Activated naive CD4-positive, alpha-beta T cell treated with anti-CD3 and anti-CD28 coated beads, Interleukin-2, amount 10 ng/mL, durations not matched to agents 7 days and 5 days (primary cell): ENCODE measurements around the gene NAA50.

ENCODE experiments used
- CTCF ChIA-PET: fragments of 350-600 bp; sonication (Branson Sonifier 250); formaldehyde crosslinking; loops from one replicate; lab custom pipeline; 2021; ENCODE audit warnings: antibody characterized with exemption; lab: Charles Lee
- DNase-seq: peaks from one replicate; pipeline ENCODE4 v3.0.0-alpha.2; 2020
- H3K27ac Mint-ChIP-seq: one replicate; pipeline ENCODE4 v1.8.0; 2021; ENCODE audit warnings: mild to moderate bottlenecking, moderate library complexity, mixed read lengths
- H3K27me3 Mint-ChIP-seq: one replicate; pipeline ENCODE4 v1.8.0; 2021; ENCODE audit warnings: mild to moderate bottlenecking, mixed read lengths
- H3K36me3 Mint-ChIP-seq: one replicate; pipeline ENCODE4 v1.8.0; 2021; ENCODE audit warnings: mixed read lengths
- H3K4me1 Mint-ChIP-seq: one replicate; pipeline ENCODE4 v1.8.0; 2021; ENCODE audit warnings: mixed read lengths
- H3K4me3 Mint-ChIP-seq: one replicate; pipeline ENCODE4 v1.8.0; 2021; ENCODE audit warnings: mild to moderate bottlenecking, moderate library complexity, mixed read lengths
- H3K9me3 Mint-ChIP-seq: one replicate; pipeline ENCODE4 v1.8.0; 2021; ENCODE audit warnings: mixed read lengths

Gene NAA50

DNA sequence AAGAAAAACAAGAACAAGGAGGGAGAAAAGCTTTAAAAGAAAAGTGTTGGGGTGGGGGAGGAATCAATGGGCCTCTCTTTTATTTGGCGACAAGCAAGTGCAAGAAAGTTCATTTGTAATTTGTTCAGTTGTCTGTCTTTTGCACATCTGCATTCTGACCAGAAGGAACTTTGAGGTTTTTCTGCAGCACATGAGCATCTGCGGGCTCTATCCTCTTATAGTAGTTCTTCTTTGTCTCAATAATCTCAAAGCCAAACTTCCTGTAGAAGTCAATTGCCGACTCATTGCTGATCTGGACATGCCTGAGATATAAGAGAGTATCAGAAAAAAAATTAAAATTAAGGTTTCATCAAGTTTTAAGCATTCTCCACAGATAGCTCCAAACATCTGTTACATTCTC is 24.4 kb downstream of the NAA50 start:
- Mint-ChIP-seq H3K4me1 (peaks cover 18% of the 10 kb centered on the region), H3K36me3 (peaks cover 40% of the 10 kb centered on the region), H3K9me3 (no peaks in the 10 kb centered on the region), H3K27ac (peak overlapping the region; percentile 67), H3K4me3 (no peak overlapping the region), H3K27me3 (no peaks in the 10 kb centered on the region)
- no peak for DNase-seq
- CTCF ChIA-PET, result no interaction called here

DNA sequence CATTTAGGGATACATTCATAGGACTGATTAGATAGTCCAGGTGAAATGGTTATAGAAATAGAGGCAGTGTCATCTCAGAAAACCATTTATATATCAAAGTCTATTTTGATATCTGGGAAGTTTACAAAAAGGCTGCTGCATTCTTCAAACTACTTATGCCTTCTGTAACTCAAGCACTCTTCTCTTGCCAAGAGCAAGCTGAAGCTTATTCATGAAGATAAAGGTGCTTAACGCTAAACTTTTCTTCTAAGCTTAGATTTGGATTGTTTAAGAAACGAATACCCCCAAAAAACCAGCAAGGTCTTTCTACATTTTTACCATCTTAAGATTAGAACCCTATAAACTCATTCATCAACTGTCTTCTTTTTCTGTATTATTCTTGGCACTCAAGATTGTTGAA is 26.3 kb downstream of the NAA50 start:
- peaks cover 17% of the 10 kb centered on the region for H3K4me1 Mint-ChIP-seq
- no peak overlapping the region for H3K27ac Mint-ChIP-seq
- CTCF ChIA-PET, result no interaction called here
- no peak for DNase-seq
- no peaks in the 10 kb centered on the region for H3K9me3 Mint-ChIP-seq
- H3K36me3 Mint-ChIP-seq, result peaks cover 40% of the 10 kb centered on the region
- H3K27me3 Mint-ChIP-seq, result no peaks in the 10 kb centered on the region
- H3K4me3 Mint-ChIP-seq, result no peak overlapping the region

DNA sequence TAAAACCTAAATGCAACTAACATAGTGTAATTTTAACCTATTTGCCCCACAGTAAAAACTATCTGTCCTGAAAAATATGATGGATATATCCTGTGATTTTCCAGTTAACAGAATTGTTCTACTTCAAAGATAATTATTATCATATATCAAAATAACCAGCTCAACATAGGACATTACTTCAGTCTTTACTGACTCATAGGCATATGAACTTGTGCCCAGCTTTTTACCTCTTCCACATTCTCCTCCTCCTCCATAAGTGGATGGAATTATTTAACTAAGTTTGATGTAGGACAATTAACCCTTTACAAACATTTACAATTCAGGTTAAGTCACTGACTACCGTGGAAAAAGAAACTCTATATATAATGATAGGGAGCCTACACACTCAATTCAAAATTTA is 26.8 kb downstream of the NAA50 start:
- H3K4me3 Mint-ChIP-seq, result no peak overlapping the region
- no peak overlapping the region for H3K27ac Mint-ChIP-seq
- no peaks in the 10 kb centered on the region for H3K27me3 Mint-ChIP-seq
- peaks cover 14% of the 10 kb centered on the region for H3K4me1 Mint-ChIP-seq
- H3K9me3 Mint-ChIP-seq, result no peaks in the 10 kb centered on the region
- CTCF ChIA-PET, result interaction anchor here (1.4 kb wide), 1 partner anchor 17 kb away, joined by 5 read pairs; no protein-coding TSS in a partner anchor
- peaks cover 35% of the 10 kb centered on the region for H3K36me3 Mint-ChIP-seq
- DNase-seq, result no peak

DNA sequence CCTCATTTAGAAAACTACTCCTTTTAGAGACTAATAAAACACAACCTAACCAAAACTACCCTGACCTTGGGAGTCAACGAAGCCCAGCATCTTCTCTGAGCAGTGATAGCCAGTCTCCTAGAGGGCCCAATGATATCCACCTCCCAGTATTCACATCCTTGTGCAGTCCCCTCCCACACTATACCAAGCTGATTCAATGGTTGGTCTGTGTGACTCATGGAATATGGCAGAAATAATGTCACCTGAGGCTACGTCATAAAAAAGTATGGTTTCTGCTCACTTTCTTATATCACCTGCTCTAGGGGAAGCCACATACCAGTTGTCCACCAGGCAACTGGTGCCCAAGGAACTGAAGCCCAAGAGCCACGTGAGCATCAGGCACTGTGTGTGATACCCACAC is 28.2 kb downstream of the NAA50 start:
- peaks cover 3% of the 10 kb centered on the region for H3K27me3 Mint-ChIP-seq
- no peak for DNase-seq
- no peak overlapping the region for H3K4me3 Mint-ChIP-seq
- CTCF ChIA-PET, result interaction anchor here (1.4 kb wide), 1 partner anchor 19 kb away, joined by 5 read pairs; no protein-coding TSS in a partner anchor
- H3K27ac Mint-ChIP-seq, result no peak overlapping the region
- no peaks in the 10 kb centered on the region for H3K9me3 Mint-ChIP-seq
- peaks cover 25% of the 10 kb centered on the region for H3K36me3 Mint-ChIP-seq
- H3K4me1 Mint-ChIP-seq, result peaks cover 8% of the 10 kb centered on the region

DNA sequence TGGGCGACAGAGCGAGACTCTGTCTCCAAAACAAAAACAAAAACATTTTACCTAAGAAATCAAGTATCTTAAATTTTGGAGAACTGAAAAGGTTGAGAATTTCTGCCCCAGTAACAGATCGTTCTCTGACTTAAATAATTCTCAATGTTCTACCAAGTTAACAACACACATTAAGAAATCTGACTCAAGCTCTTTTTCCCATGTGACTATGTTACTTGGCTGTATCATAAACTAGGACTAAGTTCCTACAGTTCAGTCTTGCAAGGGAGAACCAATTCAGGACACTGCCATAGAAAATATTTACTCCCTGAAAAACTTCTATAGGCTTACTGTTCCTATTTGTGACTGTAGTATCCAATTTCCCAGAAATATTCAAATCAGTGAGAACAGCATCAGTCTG is 28.7 kb downstream of the NAA50 start:
- Mint-ChIP-seq H3K4me3 (no peak overlapping the region), H3K27ac (no peak overlapping the region), H3K4me1 (peaks cover 7% of the 10 kb centered on the region), H3K36me3 (peaks cover 21% of the 10 kb centered on the region), H3K9me3 (no peaks in the 10 kb centered on the region), H3K27me3 (peaks cover 3% of the 10 kb centered on the region)
- DNase-seq, result no peak
- CTCF ChIA-PET, result no interaction called here

DNA sequence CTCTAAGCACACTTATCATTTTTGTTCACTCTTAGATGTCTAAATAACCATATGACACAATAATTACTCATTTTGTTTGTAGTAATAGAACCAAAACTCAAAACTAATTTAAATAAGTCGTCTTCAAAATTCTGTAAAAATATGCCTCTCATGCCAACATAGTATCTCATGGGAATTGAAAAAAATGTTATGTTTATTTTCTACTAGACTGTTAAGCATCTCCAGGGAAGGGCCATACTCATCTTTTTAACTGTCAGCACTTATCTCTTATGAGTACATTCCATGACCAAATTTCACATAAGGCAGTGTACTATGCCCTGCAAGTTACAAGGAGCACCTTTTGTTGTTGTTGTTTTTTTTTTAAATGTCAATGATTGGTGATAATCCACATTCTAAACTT is 31.3 kb downstream of the NAA50 start:
- CTCF ChIA-PET, result no interaction called here
- Mint-ChIP-seq H3K27me3 (peaks cover 6% of the 10 kb centered on the region), H3K36me3 (peaks cover 5% of the 10 kb centered on the region), H3K9me3 (no peaks in the 10 kb centered on the region), H3K4me3 (no peak overlapping the region), H3K27ac (no peak overlapping the region), H3K4me1 (no peaks in the 10 kb centered on the region)
- no peak for DNase-seq

DNA sequence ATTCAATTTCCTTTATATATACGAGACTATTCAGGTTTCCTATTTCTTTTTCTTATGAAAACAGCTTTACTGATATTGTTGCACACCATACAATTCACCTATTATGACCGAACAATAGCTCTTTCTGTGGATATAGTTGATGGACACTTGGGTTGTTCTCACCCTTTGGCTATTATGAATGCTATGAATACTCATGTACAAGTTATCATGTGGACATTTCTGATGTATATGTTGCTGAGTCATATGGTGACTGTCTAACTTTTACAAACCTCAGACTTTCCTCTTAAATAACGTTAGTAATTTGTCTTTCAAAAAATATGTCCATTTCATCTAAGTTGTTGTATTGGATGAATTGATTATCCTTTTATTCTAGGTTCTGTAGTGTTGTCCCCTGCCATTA is 33.9 kb downstream of the NAA50 start:
- CTCF ChIA-PET, result interaction anchor here (1.1 kb wide), 1 partner anchor 18 kb away, joined by 3 read pairs; no protein-coding TSS in a partner anchor
- Mint-ChIP-seq H3K4me1 (no peaks in the 10 kb centered on the region), H3K9me3 (no peaks in the 10 kb centered on the region), H3K4me3 (no peak overlapping the region), H3K36me3 (peaks cover 4% of the 10 kb centered on the region), H3K27ac (no peak overlapping the region), H3K27me3 (peaks cover 20% of the 10 kb centered on the region)
- DNase-seq, result no peak

DNA sequence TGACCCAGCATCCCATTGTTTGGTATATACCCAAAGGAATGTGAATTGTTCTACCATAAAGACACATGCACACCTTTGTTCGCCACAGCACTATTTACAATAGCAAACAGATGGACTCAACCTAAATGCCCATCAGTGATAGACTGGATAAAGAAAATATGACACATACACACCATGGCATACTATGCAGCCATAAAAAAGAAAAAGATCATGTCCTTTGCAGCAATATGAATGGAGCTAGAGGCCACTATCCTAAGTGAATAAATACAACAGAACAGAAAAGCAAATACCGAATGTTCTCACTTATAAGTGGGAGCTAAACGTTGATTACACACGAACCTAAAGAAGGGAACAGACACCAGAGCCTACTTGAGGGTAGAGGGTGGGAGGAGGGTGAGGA is 38.2 kb downstream of the NAA50 start:
- Mint-ChIP-seq H3K4me3 (no peak overlapping the region), H3K4me1 (no peaks in the 10 kb centered on the region), H3K9me3 (no peaks in the 10 kb centered on the region), H3K36me3 (no peaks in the 10 kb centered on the region), H3K27ac (no peak overlapping the region), H3K27me3 (peaks cover 19% of the 10 kb centered on the region)
- CTCF ChIA-PET, result no interaction called here
- no peak for DNase-seq

DNA sequence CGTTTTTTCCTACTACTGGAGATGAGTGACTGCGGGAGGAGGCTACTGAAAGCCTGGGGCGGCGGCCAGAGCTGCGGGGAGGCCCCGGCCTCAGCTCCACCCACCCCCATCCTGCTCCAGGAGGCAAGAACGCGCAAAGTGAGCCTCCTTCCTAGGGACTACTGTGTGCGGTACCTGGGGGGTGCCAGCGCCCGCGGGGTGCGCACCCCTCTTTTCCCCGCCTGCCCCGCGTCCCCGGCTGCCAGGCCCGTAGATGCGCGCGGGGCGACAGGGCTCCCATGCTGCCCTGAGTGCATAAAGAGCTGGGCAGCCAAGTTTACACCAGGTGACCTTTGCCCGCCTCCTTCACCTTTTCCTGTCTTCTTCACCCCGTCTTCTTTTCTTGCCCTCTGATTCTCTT is 47.1 kb downstream of the NAA50 start:
- Mint-ChIP-seq H3K27me3 (no peaks in the 10 kb centered on the region), H3K9me3 (no peaks in the 10 kb centered on the region), H3K4me1 (peaks cover 17% of the 10 kb centered on the region), H3K4me3 (peak overlapping the region; percentile 55), H3K27ac (peak overlapping the region; percentile 47), H3K36me3 (peaks cover 2% of the 10 kb centered on the region)
- CTCF ChIA-PET, result interaction anchor here (0.6 to 1.3 kb wide), 2 partner anchors 25 to 37 kb away, joined by 3 read pairs; no protein-coding TSS in a partner anchor
- peak; percentile 29 for DNase-seq

DNA sequence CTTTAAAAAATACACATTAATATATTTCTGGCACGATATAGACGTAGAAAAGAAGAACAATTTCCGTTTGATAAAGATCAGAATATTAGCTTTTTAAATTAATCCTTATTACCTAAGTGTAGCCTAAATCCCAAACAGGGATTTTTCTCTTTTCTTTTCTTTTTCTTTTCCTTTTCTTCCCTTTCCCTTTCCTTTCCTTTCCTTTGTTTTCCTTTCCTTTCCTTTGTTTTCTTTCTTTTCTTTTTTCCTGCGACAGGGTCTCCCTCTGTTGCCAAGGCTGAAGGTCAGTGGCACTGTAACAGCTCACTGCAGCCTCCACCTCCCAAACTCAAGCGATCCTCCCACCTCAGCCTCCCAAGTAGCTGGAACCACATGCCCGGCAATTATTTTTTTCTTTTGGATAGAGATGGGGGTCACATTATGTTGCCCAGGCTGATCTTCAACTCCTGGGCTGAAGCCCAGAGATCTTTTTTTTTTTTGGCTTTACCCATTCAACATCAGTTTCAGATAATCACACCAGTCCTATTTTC is 47.8 kb downstream of the NAA50 start:
- Mint-ChIP-seq H3K9me3 (no peaks in the 10 kb centered on the region), H3K4me3 (no peak overlapping the region), H3K27ac (no peak overlapping the region), H3K27me3 (no peaks in the 10 kb centered on the region), H3K4me1 (peaks cover 22% of the 10 kb centered on the region), H3K36me3 (peaks cover 7% of the 10 kb centered on the region)
- CTCF ChIA-PET, result interaction anchor here (0.6 kb wide), 1 partner anchor 26 kb away, joined by 3 read pairs; no protein-coding TSS in a partner anchor
- DNase-seq, result no peak

DNA sequence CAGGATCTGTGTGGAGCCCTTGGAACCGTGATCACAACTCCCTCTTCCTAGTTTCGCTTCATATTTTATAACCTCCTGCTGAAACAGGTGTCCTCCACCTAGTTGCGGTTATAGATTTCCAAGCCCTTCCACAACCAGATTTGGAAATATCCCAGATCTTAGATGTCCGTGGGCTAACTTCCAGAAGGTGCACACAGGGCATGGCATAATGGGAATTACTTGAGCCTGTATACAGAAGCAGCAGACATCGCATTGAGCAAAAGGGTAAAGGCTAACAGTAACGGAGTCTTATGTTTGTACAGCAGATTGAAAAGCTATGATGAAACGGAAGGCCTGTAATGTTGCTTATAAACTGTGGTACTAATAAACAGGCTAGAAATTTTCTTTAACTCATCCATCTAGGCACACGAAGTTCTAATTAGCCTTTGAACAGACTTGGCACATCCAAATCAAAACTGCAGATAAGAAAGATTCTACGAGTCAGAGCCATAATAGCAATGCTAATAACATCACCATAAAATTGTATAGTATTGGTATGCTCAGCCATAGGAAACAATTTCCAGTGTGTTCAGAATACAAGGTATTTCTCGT is 48.5 kb downstream of the NAA50 start:
- Mint-ChIP-seq H3K27me3 (no peaks in the 10 kb centered on the region), H3K9me3 (no peaks in the 10 kb centered on the region), H3K36me3 (peaks cover 9% of the 10 kb centered on the region), H3K4me3 (no peak overlapping the region), H3K27ac (no peak overlapping the region), H3K4me1 (peaks cover 25% of the 10 kb centered on the region)
- CTCF ChIA-PET, result no interaction called here
- no peak for DNase-seq

DNA sequence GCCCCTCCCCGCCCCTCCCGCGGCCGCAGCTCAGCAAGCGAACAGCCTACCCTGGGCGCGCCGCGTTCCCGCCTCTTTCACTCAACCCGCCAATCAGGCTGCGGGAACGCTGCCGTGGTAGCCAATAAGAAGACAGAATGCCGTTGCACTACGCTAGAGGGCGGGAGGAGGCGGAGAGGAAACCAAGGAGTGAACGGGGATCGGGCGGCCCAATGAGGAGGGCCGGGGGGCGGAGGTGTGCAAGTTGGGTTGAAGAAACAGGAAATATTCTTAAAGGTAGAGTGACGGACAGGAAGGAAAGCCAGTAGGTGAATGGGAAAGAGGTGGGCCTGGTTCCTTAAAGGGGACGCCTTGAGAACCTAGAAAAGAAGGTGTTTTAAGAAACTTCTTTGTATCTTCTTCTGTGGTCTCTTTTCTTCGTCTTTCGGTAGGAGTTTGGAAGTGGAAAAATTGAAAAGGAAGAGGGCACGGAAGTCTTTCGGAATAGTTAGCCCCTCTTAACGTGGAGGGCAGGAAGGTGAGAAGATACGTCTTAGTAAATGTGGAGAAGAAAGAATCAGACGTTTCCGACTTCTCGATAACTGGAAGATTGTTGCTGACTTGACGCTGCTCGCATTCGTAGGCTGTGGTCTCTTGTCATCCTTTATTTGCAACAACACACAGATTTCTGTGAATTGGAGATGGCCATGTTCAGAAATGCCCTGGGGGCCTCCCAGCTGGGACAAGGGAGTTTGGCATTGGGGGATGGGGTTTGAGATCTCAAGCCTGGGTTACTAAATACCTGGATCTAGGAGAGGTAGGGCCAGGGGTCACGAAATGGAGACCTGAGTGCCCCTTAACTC is 49.2 kb downstream of the NAA50 start:
- CTCF ChIA-PET, result interaction anchor here (1.2 kb wide), 1 partner anchor 48 kb away, joined by 6 read pairs; no protein-coding TSS in a partner anchor
- peaks cover 25% of the 10 kb centered on the region for H3K4me1 Mint-ChIP-seq
- peak; percentile 99 for DNase-seq

DNA sequence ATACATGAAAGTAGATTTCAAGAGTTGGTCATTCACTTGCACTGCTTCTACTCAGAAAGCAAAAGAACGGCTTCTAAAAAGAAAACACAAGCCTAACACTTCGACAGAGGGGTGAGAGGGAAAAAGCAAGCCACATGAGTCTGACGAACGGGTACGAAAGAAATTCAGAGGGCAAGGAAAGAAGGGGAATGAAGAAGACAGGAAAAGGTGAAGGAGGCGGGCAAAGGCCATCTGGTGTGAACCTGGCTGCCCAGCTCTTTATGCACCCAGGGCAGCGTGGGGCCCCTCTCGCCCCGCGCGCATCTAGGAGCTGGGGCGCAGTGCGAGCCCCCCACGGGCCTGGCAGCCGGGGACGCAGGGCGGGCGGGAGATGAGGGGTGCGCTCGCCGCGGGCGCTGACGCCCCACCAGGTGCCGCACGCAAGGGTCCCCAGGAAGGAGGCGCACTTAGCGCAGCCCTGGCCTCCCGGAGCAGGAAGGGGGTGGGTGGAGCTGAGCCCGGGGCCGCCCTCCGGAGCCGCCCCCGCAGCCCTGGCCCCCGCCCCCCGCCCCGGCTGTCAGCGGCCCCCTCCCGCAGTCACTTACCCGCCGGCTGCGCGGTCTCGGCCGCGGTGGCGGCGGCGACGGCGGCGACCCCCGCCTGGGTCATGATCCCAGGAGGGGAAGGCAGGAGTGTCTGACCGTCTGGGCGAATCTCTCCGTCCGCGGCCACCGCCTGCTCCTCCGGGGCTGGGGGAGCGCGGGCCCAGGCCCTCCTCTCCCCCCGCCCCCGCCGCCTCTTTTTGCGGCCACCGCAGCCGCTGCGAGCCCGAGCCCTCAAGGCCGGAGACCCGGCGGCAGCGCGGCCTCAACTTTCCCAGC is 50.0 kb downstream of the NAA50 start, which contains the start of gene USF3:
USF3 (minus strand) TSS at position 857 of the 860 bp plus-strand sequence. CDS start 21,764 bp downstream, outside the sequence.
- Mint-ChIP-seq H3K36me3 (peaks cover 9% of the 10 kb centered on the region), H3K4me1 (peaks cover 25% of the 10 kb centered on the region), H3K27ac (peak within 1 kb of the TSS; percentile 97), H3K27me3 (no peaks in the 10 kb centered on the region), H3K4me3 (peak within 1 kb of the TSS; percentile 96), H3K9me3 (no peaks in the 10 kb centered on the region)
- DNase-seq, result peak; percentile 90
- CTCF ChIA-PET, result interaction anchor here (1.2 kb wide), 1 partner anchor 49 kb away, joined by 6 read pairs; no protein-coding TSS in a partner anchor

More for the DNA sequence above, 49.2 kb downstream of the NAA50 start:
- no peak overlapping the region for H3K4me3 Mint-ChIP-seq
- H3K36me3 Mint-ChIP-seq, result peaks cover 9% of the 10 kb centered on the region
- H3K27ac Mint-ChIP-seq, result no peak overlapping the region
- no peaks in the 10 kb centered on the region for H3K27me3 Mint-ChIP-seq
- no peaks in the 10 kb centered on the region for H3K9me3 Mint-ChIP-seq
